Stimulated activated CD4-positive, alpha-beta T cell treated with anti-CD3 and anti-CD28 coated beads, TNF-alpha, amount 100 ng/mL, for 1 hour (primary cell): ENCODE measurements around the gene LIPC.

Source experiments
- DNase-seq, 3 donors: peaks; one replicate each; pipeline ENCODE4 v3.0.0-alpha.2; 2020; ENCODE audit warnings: low read depth in 3 of 3, low spot score in 1 of 3

The LIPC gene

GRCh38 chr15:58433597-58434333 is 2.0 kb downstream of the LIPC start:
- DNase-seq = no peak

GRCh38 chr15:58434334-58434875 is 2.6 kb downstream of the LIPC start:
- DNase-seq = no peak

- DNase-seq = no peak
Observed at GRCh38 chr15:58436552-58436951, 4.8 kb downstream of the LIPC start.

- no peak for DNase-seq
Observed at GRCh38 chr15:58437531-58438105, 5.8 kb downstream of the LIPC start.

- no peak for DNase-seq
Observed at GRCh38 chr15:58438111-58438510, 6.3 kb downstream of the LIPC start.

GRCh38 chr15:58438956-58439355 is 7.2 kb downstream of the LIPC start:
- no peak for DNase-seq

GRCh38 chr15:58440158-58440910 is 8.5 kb downstream of the LIPC start:
- no peak for DNase-seq

GRCh38 chr15:58440922-58441321 is 9.1 kb downstream of the LIPC start:
- DNase-seq = no peak

- DNase-seq = no peak
Observed at GRCh38 chr15:58441376-58442070, 9.7 kb downstream of the LIPC start.

GRCh38 chr15:58442122-58442521 is 10.3 kb downstream of the LIPC start:
- no peak for DNase-seq

- DNase-seq = no peak
Observed at GRCh38 chr15:58443308-58443707, 11.5 kb downstream of the LIPC start.

GRCh38 chr15:58444056-58444455 is 12.3 kb downstream of the LIPC start:
- DNase-seq = no peak

- no peak for DNase-seq
Observed at GRCh38 chr15:58444658-58445332, 13.0 kb downstream of the LIPC start.

- DNase-seq = no peak
Observed at GRCh38 chr15:58445865-58446264, 14.1 kb downstream of the LIPC start.

- no peak for DNase-seq
Observed at GRCh38 chr15:58446521-58446920, 14.7 kb downstream of the LIPC start.

GRCh38 chr15:58447271-58448010 is 15.7 kb downstream of the LIPC start:
- no peak for DNase-seq

- no peak for DNase-seq
Observed at GRCh38 chr15:58448331-58448730, 16.5 kb downstream of the LIPC start.

GRCh38 chr15:58448906-58449305 is 17.1 kb downstream of the LIPC start:
- no peak for DNase-seq

GRCh38 chr15:58451826-58452225 is 20.0 kb downstream of the LIPC start:
- no peak for DNase-seq

GRCh38 chr15:58452775-58453174 is 21.0 kb downstream of the LIPC start:
- DNase-seq = no peak
